ENCODE measurements around the gene SOX6. TPM values are rescaled to one million over a fixed set of nuclear protein-coding genes. Genes with fewer than 3 reads are reported as not detected.
A peak's percentile ranks its signal among the peaks of the same experiment; 100 is the strongest.
"Not testable (repeated sequence)": the region's sequence is repeated elsewhere in the genome, so short reads cannot be mapped to it uniquely, and the experiment has no call there.

SOX6 gene
- total RNA-seq, 4 donors from 2014 or later, result 1.7 to 3.6 (median 3.2) TPM

GRCh38 chr11:16402654-16403447, 46.5 kb upstream of the SOX6 start:
- intact Hi-C loops (cut with DNase I), result no loop called here
- WGBS, result 78% methylated on average over 5 of the region's 5 CpGs
- peak overlapping the region in 1 of 4 donors; percentile 29 for H3K27ac ChIP-seq (replicated peaks in 1 of 4)

GRCh38 chr11:16397390-16397789, 41.0 kb upstream of the SOX6 start:
- 68% methylated on average over 2 of the region's 2 CpGs for WGBS
- no peaks in the 10 kb centered on the region for H3K4me1 ChIP-seq
- no peak overlapping the region for H3K27ac ChIP-seq (replicated peaks in 1 of 4)
- no peak overlapping the region for H3K4me3 ChIP-seq
- no peaks in the 10 kb centered on the region for H3K9me3 ChIP-seq
- H3K27me3 ChIP-seq, result no peaks in the 10 kb centered on the region
- no peak for TF ChIP-seq EP300 (IDR thresholded peaks at IDR 0.05)
- intact Hi-C loops (cut with DNase I), result no loop called here
- H3K36me3 ChIP-seq, result no peaks in the 10 kb centered on the region
- no peak for DNase-seq (ENCODE audit: extremely low spot score)

More at GRCh38 chr11:16402654-16403447, 46.5 kb upstream of the SOX6 start:
- Histone ChIP-seq H3K4me3 (no peak overlapping the region), H3K9me3 (no peaks in the 10 kb centered on the region), H3K27me3 (no peaks in the 10 kb centered on the region), H3K36me3 (no peaks in the 10 kb centered on the region), H3K4me1 (no peaks in the 10 kb centered on the region)
- TF ChIP-seq CTCF (IDR thresholded peaks at IDR 0.05) (no peak), POLR2AphosphoS5 (IDR thresholded peaks at IDR 0.05) (no peak), POLR2A (IDR thresholded peaks at IDR 0.05; ENCODE audit: low read depth) (no peak), EP300 (IDR thresholded peaks at IDR 0.05) (no peak)
- no peak for DNase-seq (ENCODE audit: extremely low spot score)

GRCh38 chr11:16395601-16396000, 39.3 kb upstream of the SOX6 start:
- no peak for TF ChIP-seq CTCF (IDR thresholded peaks at IDR 0.05)
- no peak for TF ChIP-seq POLR2A (IDR thresholded peaks at IDR 0.05; ENCODE audit: low read depth)
- no peak for DNase-seq (ENCODE audit: extremely low spot score)
- intact Hi-C loops (cut with DNase I), result no loop called here
- WGBS, result 42% methylated on average over 1 of the region's 1 CpG
- H3K9me3 ChIP-seq, result no peaks in the 10 kb centered on the region
- H3K27me3 ChIP-seq, result no peaks in the 10 kb centered on the region
- no peaks in the 10 kb centered on the region for H3K36me3 ChIP-seq
- H3K27ac ChIP-seq (replicated peaks in 1 of 4), result no peak overlapping the region
- no peak overlapping the region for H3K4me3 ChIP-seq
- no peaks in the 10 kb centered on the region for H3K4me1 ChIP-seq

GRCh38 chr11:16394947-16395346, 38.6 kb upstream of the SOX6 start:
- Histone ChIP-seq H3K9me3 (no peaks in the 10 kb centered on the region), H3K36me3 (no peaks in the 10 kb centered on the region), H3K4me3 (no peak overlapping the region), H3K4me1 (no peaks in the 10 kb centered on the region), H3K27me3 (no peaks in the 10 kb centered on the region), H3K27ac (replicated peaks in 1 of 4) (no peak overlapping the region)
- TF ChIP-seq POLR2A (IDR thresholded peaks at IDR 0.05; ENCODE audit: low read depth), result no peak
- no peak for TF ChIP-seq POLR2AphosphoS5 (IDR thresholded peaks at IDR 0.05)
- TF ChIP-seq EP300 (IDR thresholded peaks at IDR 0.05), result no peak
- TF ChIP-seq CTCF (IDR thresholded peaks at IDR 0.05), result no peak
- intact Hi-C loops (cut with DNase I), result no loop called here
- no peak for DNase-seq (ENCODE audit: extremely low spot score)
- 81% methylated on average over 4 of the region's 4 CpGs for WGBS

- Histone ChIP-seq H3K27ac (replicated peaks in 1 of 4) (no peak overlapping the region), H3K4me1 (no peaks in the 10 kb centered on the region), H3K36me3 (no peaks in the 10 kb centered on the region), H3K4me3 (no peak overlapping the region), H3K27me3 (no peaks in the 10 kb centered on the region), H3K9me3 (no peaks in the 10 kb centered on the region)
- intact Hi-C loops (cut with DNase I), result no loop called here
- no peak for DNase-seq (ENCODE audit: extremely low spot score)
- no peak for TF ChIP-seq EP300 (IDR thresholded peaks at IDR 0.05)
Observed at GRCh38 chr11:16393340-16393739, 37.0 kb upstream of the SOX6 start.

- no peak for DNase-seq (ENCODE audit: extremely low spot score)
- Histone ChIP-seq H3K9me3 (no peaks in the 10 kb centered on the region), H3K27ac (replicated peaks in 1 of 4) (no peak overlapping the region), H3K27me3 (no peaks in the 10 kb centered on the region), H3K36me3 (no peaks in the 10 kb centered on the region), H3K4me1 (no peaks in the 10 kb centered on the region), H3K4me3 (no peak overlapping the region)
- TF ChIP-seq POLR2A (IDR thresholded peaks at IDR 0.05; ENCODE audit: low read depth) (no peak), CTCF (IDR thresholded peaks at IDR 0.05) (no peak), POLR2AphosphoS5 (IDR thresholded peaks at IDR 0.05) (no peak), EP300 (IDR thresholded peaks at IDR 0.05) (no peak)
- intact Hi-C loops (cut with DNase I), result no loop called here
Observed at GRCh38 chr11:16392616-16393015, 36.3 kb upstream of the SOX6 start.

- H3K27ac ChIP-seq (replicated peaks in 1 of 4); H3K9me3 ChIP-seq; DNase-seq (ENCODE audit: extremely low spot score); H3K36me3 ChIP-seq; intact Hi-C loops (cut with DNase I); H3K4me3 ChIP-seq; H3K27me3 ChIP-seq; H3K4me1 ChIP-seq: not testable (repeated sequence)
- 64% methylated on average over 2 of the region's 2 CpGs for WGBS
Observed at GRCh38 chr11:16390826-16391225, 34.5 kb upstream of the SOX6 start.

Measured in esophagus muscularis mucosa (tissue), 4 donors.